Measurements from ENCODE around the gene LDB2.

The LDB2 gene

DNA sequence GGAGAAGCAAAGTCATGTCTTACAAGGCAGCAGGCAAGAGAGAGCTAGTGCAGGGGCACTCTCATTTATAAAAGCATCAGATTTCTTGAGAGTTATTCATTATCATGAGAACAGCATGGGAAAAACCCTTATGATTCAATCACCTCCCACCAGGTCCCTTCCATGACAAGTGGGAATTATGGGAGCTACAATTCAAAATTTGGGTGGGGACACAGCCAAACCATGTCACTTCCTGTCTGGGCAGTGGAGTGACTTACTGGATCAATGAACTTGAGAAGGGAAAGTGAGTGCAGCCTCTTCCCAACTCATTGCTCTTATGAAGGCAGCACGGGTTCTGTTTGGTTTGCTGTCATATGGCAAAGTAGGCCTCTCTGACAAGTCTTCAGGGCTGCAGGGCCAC, 410.4 kb downstream of the LDB2 start:
- no peak overlapping the region for H4K8ac ChIP-seq (ENCODE audit: low read depth, low read length)

DNA sequence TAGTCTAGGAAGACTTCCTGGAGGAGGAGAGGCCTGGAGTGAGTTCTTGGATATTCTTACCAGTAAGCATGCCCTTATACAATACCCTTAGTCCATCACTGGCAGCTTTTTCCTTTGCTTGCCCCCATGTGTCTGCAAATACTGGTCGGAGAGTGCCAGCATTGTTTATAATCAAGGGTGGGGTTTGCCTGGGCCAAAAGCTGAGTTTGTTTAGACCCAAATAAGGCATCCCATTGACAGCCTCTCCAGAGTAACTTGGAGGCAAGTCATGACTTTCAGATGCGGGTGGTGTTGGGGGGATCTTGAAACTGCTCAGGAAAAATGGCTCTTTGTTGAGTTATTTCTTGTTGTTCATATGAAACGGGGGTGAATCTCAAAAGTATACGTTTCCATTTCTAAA, 413.7 kb downstream of the LDB2 start:
- Histone ChIP-seq H3K18ac (ENCODE audit: low read length) (no peak overlapping the region), H3K9ac (ENCODE audit: low read length) (no peak overlapping the region), H4K5ac (ENCODE audit: low read length) (no peak overlapping the region), H3K4me3 (ENCODE audit: low read length) (no peak overlapping the region), H3K4me2 (ENCODE audit: low read length) (no peak overlapping the region), H3K36me3 (ENCODE audit: control insufficient read depth, insufficient read depth, low read length) (no peaks in the 10 kb centered on the region), H3K4me1 (ENCODE audit: control insufficient read depth, low read depth, low read length) (no peaks in the 10 kb centered on the region), H3K27ac (ENCODE audit: low read depth, low read length) (no peak overlapping the region), H3K79me2 (ENCODE audit: control insufficient read depth, insufficient read depth, low read length) (no peaks in the 10 kb centered on the region), H2BK5ac (ENCODE audit: low read length) (no peak overlapping the region), H4K8ac (ENCODE audit: low read depth, low read length) (no peak overlapping the region), H3K23ac (ENCODE audit: low read length) (no peak overlapping the region), H3K56ac (ENCODE audit: low read length) (no peak overlapping the region), H3K4ac (ENCODE audit: low read depth, low read length) (no peak overlapping the region), H3K79me1 (ENCODE audit: low read length) (no peaks in the 10 kb centered on the region), H3K27me3 (ENCODE audit: insufficient read depth, low read length, poor library complexity) (no peaks in the 10 kb centered on the region), H2AK5ac (ENCODE audit: low read length) (no peak overlapping the region), H2BK15ac (replicated peaks; ENCODE audit: low read depth) (no peak overlapping the region), H2BK120ac (ENCODE audit: low read depth, low read length) (no peak overlapping the region)
- DNase-seq = no peak
- WGBS (ENCODE audit: extremely low coverage, insufficient coverage, low lambda C conversion rate) = no CpG with 5 or more reads among the region's 4 CpGs

More for the DNA sequence above, 410.4 kb downstream of the LDB2 start:
- no peak overlapping the region for H2AK5ac ChIP-seq (ENCODE audit: low read length)
- no peaks in the 10 kb centered on the region for H3K27me3 ChIP-seq (ENCODE audit: insufficient read depth, low read length, poor library complexity)
- H3K4me3 ChIP-seq (ENCODE audit: low read length) = no peak overlapping the region
- H3K4ac ChIP-seq (ENCODE audit: low read depth, low read length) = no peak overlapping the region
- no peak overlapping the region for H3K56ac ChIP-seq (ENCODE audit: low read length)
- no peaks in the 10 kb centered on the region for H3K4me1 ChIP-seq (ENCODE audit: control insufficient read depth, low read depth, low read length)
- no peaks in the 10 kb centered on the region for H3K36me3 ChIP-seq (ENCODE audit: control insufficient read depth, insufficient read depth, low read length)
- H3K9ac ChIP-seq (ENCODE audit: low read length) = no peak overlapping the region
- no peak overlapping the region for H3K18ac ChIP-seq (ENCODE audit: low read length)
- no peak overlapping the region for H3K23ac ChIP-seq (ENCODE audit: low read length)
- H3K79me2 ChIP-seq (ENCODE audit: control insufficient read depth, insufficient read depth, low read length) = no peaks in the 10 kb centered on the region
- no peak overlapping the region for H2BK5ac ChIP-seq (ENCODE audit: low read length)
- H4K5ac ChIP-seq (ENCODE audit: low read length) = no peak overlapping the region
- no CpG with 5 or more reads among the region's 1 CpG for WGBS (ENCODE audit: extremely low coverage, insufficient coverage, low lambda C conversion rate)
- DNase-seq = no peak
- no peak overlapping the region for H3K27ac ChIP-seq (ENCODE audit: low read depth, low read length)
- H2BK120ac ChIP-seq (ENCODE audit: low read depth, low read length) = no peak overlapping the region
- no peak overlapping the region for H3K4me2 ChIP-seq (ENCODE audit: low read length)
- no peaks in the 10 kb centered on the region for H3K79me1 ChIP-seq (ENCODE audit: low read length)
- H2BK15ac ChIP-seq (replicated peaks; ENCODE audit: low read depth) = no peak overlapping the region

DNA sequence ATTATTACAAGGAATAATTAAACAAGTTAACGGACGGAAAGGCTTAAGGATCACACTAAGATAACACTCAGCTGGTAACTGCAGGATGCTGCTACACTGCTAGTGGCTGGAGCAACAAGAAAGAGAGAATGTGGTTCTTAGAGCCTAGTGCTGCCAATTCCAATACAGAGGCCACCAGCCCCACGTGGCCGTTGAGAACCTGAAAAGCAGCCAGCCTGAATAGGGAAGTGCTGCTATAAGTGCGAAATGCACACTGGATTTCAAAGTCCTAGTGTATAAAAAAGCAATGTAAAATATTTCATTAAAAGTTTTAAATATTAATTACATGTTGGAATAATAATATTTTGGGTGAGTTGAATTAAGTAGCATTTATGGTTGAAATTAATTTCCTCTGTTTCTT, 414.9 kb downstream of the LDB2 start:
- no CpG with 5 or more reads among the region's 5 CpGs for WGBS (ENCODE audit: extremely low coverage, insufficient coverage, low lambda C conversion rate)

DNA sequence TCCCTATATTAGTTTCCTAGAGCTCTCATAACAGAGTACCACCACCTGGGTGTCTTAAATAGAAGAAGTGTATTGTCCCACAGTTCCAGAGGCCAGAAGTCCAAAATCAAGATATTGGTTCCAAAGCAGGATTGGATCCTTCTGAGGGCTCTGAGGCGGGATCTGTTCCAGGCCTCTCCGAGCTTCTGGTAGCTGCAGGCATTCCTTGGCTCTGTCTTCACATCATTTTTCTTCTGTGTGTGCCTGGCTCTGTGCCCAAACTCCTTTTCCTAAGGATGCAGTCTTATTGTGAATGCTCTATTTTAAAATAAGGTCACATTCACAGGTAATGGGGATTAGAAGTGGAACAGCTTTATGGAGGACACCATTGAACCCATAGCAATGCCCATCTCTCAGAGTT, 418.4 kb downstream of the LDB2 start:
- H3K9ac ChIP-seq (ENCODE audit: low read length) = no peak overlapping the region
- no peaks in the 10 kb centered on the region for H3K36me3 ChIP-seq (ENCODE audit: control insufficient read depth, insufficient read depth, low read length)
- H3K4me3 ChIP-seq (ENCODE audit: low read length) = no peak overlapping the region
- H3K27me3 ChIP-seq (ENCODE audit: insufficient read depth, low read length, poor library complexity) = no peaks in the 10 kb centered on the region
- H3K79me2 ChIP-seq (ENCODE audit: control insufficient read depth, insufficient read depth, low read length) = no peaks in the 10 kb centered on the region
- H3K27ac ChIP-seq (ENCODE audit: low read depth, low read length) = no peak overlapping the region
- no peak overlapping the region for H4K8ac ChIP-seq (ENCODE audit: low read depth, low read length)
- no CpG with 5 or more reads among the region's 2 CpGs for WGBS (ENCODE audit: extremely low coverage, insufficient coverage, low lambda C conversion rate)
- no peak overlapping the region for H3K4ac ChIP-seq (ENCODE audit: low read depth, low read length)
- no peaks in the 10 kb centered on the region for H3K79me1 ChIP-seq (ENCODE audit: low read length)
- H3K4me1 ChIP-seq (ENCODE audit: control insufficient read depth, low read depth, low read length) = no peaks in the 10 kb centered on the region
- H4K5ac ChIP-seq (ENCODE audit: low read length) = no peak overlapping the region
- no peak for DNase-seq
- no peak overlapping the region for H3K18ac ChIP-seq (ENCODE audit: low read length)
- H2BK5ac ChIP-seq (ENCODE audit: low read length) = no peak overlapping the region
- no peak overlapping the region for H2BK120ac ChIP-seq (ENCODE audit: low read depth, low read length)
- H3K23ac ChIP-seq (ENCODE audit: low read length) = no peak overlapping the region
- no peak overlapping the region for H2BK15ac ChIP-seq (replicated peaks; ENCODE audit: low read depth)
- no peak overlapping the region for H2AK5ac ChIP-seq (ENCODE audit: low read length)
- no peak overlapping the region for H3K56ac ChIP-seq (ENCODE audit: low read length)
- H3K4me2 ChIP-seq (ENCODE audit: low read length) = no peak overlapping the region

More for the DNA sequence above, 414.9 kb downstream of the LDB2 start:
- Histone ChIP-seq H3K23ac (ENCODE audit: low read length) (no peak overlapping the region), H3K27me3 (ENCODE audit: insufficient read depth, low read length, poor library complexity) (no peaks in the 10 kb centered on the region), H3K56ac (ENCODE audit: low read length) (no peak overlapping the region), H3K4me3 (ENCODE audit: low read length) (no peak overlapping the region), H3K4me1 (ENCODE audit: control insufficient read depth, low read depth, low read length) (no peaks in the 10 kb centered on the region), H4K5ac (ENCODE audit: low read length) (no peak overlapping the region), H3K79me2 (ENCODE audit: control insufficient read depth, insufficient read depth, low read length) (no peaks in the 10 kb centered on the region), H3K4me2 (ENCODE audit: low read length) (no peak overlapping the region), H3K79me1 (ENCODE audit: low read length) (no peaks in the 10 kb centered on the region), H2BK15ac (replicated peaks; ENCODE audit: low read depth) (no peak overlapping the region), H3K9ac (ENCODE audit: low read length) (no peak overlapping the region), H3K18ac (ENCODE audit: low read length) (no peak overlapping the region), H3K36me3 (ENCODE audit: control insufficient read depth, insufficient read depth, low read length) (no peaks in the 10 kb centered on the region), H2BK5ac (ENCODE audit: low read length) (no peak overlapping the region), H3K4ac (ENCODE audit: low read depth, low read length) (no peak overlapping the region), H3K27ac (ENCODE audit: low read depth, low read length) (no peak overlapping the region), H2BK120ac (ENCODE audit: low read depth, low read length) (no peak overlapping the region), H4K8ac (ENCODE audit: low read depth, low read length) (no peak overlapping the region), H2AK5ac (ENCODE audit: low read length) (no peak overlapping the region)
- no peak for DNase-seq

DNA sequence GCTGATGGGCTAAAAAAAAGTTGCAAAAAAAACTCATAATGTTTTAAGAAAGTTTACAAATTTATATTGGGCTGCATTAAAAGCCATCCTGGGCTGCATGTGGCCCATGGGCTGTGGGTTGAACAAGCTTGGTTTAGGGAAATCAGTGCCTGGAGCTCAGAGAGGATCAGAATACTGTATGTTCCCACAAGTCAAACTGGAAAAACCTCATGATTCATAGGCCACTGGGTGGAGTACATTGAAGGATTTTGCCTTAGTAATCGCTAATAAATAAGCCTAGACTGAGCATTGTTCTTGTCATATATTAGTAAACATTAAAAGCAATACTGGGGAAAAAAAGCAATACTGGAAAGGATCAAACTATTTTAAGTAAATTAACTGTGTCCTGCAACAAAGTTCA, 425.9 kb downstream of the LDB2 start:
- no peaks in the 10 kb centered on the region for H3K79me1 ChIP-seq (ENCODE audit: low read length)
- no peaks in the 10 kb centered on the region for H3K79me2 ChIP-seq (ENCODE audit: control insufficient read depth, insufficient read depth, low read length)
- no peak overlapping the region for H4K8ac ChIP-seq (ENCODE audit: low read depth, low read length)
- H3K27me3 ChIP-seq (ENCODE audit: insufficient read depth, low read length, poor library complexity) = no peaks in the 10 kb centered on the region
- no peak overlapping the region for H4K5ac ChIP-seq (ENCODE audit: low read length)
- H3K4me1 ChIP-seq (ENCODE audit: control insufficient read depth, low read depth, low read length) = no peaks in the 10 kb centered on the region
- H3K23ac ChIP-seq (ENCODE audit: low read length) = no peak overlapping the region
- H3K9ac ChIP-seq (ENCODE audit: low read length) = no peak overlapping the region
- H3K27ac ChIP-seq (ENCODE audit: low read depth, low read length) = no peak overlapping the region
- no peak overlapping the region for H2AK5ac ChIP-seq (ENCODE audit: low read length)
- no peak overlapping the region for H2BK120ac ChIP-seq (ENCODE audit: low read depth, low read length)
- no peak for DNase-seq
- H3K4ac ChIP-seq (ENCODE audit: low read depth, low read length) = no peak overlapping the region
- no peak overlapping the region for H3K4me3 ChIP-seq (ENCODE audit: low read length)
- no peak overlapping the region for H3K4me2 ChIP-seq (ENCODE audit: low read length)
- H3K36me3 ChIP-seq (ENCODE audit: control insufficient read depth, insufficient read depth, low read length) = no peaks in the 10 kb centered on the region
- no peak overlapping the region for H2BK5ac ChIP-seq (ENCODE audit: low read length)
- WGBS (ENCODE audit: extremely low coverage, insufficient coverage, low lambda C conversion rate) = no CpG with 5 or more reads among the region's 1 CpG
- no peak overlapping the region for H2BK15ac ChIP-seq (replicated peaks; ENCODE audit: low read depth)
- H3K56ac ChIP-seq (ENCODE audit: low read length) = no peak overlapping the region
- no peak overlapping the region for H3K18ac ChIP-seq (ENCODE audit: low read length)

DNA sequence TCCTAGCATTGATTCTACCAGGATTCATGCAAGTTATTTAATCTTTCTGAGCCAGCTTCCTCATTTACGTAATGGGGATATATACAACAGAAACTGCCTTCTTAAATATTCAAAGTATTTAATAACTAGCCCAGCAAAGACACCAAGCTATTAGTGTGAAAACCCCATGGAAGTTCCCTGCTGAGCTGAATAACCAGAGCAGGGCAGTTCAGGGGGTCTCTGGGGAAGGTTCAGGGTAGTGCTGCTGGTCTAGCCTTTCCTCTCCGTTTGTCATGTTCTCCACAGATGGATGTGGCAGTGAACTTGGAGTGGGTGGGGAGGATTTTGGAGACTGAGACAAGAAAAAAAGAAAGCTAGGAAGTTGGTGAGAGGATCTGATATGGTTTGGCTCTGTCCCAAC, 431.4 kb downstream of the LDB2 start:
- no peak overlapping the region for H2BK120ac ChIP-seq (ENCODE audit: low read depth, low read length)
- no peak overlapping the region for H3K9ac ChIP-seq (ENCODE audit: low read length)
- no peaks in the 10 kb centered on the region for H3K4me1 ChIP-seq (ENCODE audit: control insufficient read depth, low read depth, low read length)
- H3K23ac ChIP-seq (ENCODE audit: low read length) = no peak overlapping the region
- H3K27me3 ChIP-seq (ENCODE audit: insufficient read depth, low read length, poor library complexity) = no peaks in the 10 kb centered on the region
- WGBS (ENCODE audit: extremely low coverage, insufficient coverage, low lambda C conversion rate) = no CpG with 5 or more reads among the region's 2 CpGs
- no peak overlapping the region for H4K5ac ChIP-seq (ENCODE audit: low read length)
- H3K56ac ChIP-seq (ENCODE audit: low read length) = no peak overlapping the region
- no peaks in the 10 kb centered on the region for H3K79me1 ChIP-seq (ENCODE audit: low read length)
- no peak overlapping the region for H3K4me3 ChIP-seq (ENCODE audit: low read length)
- no peak overlapping the region for H3K27ac ChIP-seq (ENCODE audit: low read depth, low read length)
- no peak overlapping the region for H2BK5ac ChIP-seq (ENCODE audit: low read length)
- H2BK15ac ChIP-seq (replicated peaks; ENCODE audit: low read depth) = no peak overlapping the region
- no peak overlapping the region for H3K18ac ChIP-seq (ENCODE audit: low read length)
- H3K4me2 ChIP-seq (ENCODE audit: low read length) = no peak overlapping the region
- no peak overlapping the region for H2AK5ac ChIP-seq (ENCODE audit: low read length)
- no peak for DNase-seq
- H3K4ac ChIP-seq (ENCODE audit: low read depth, low read length) = no peak overlapping the region
- H4K8ac ChIP-seq (ENCODE audit: low read depth, low read length) = no peak overlapping the region
- H3K79me2 ChIP-seq (ENCODE audit: control insufficient read depth, insufficient read depth, low read length) = no peaks in the 10 kb centered on the region
- no peaks in the 10 kb centered on the region for H3K36me3 ChIP-seq (ENCODE audit: control insufficient read depth, insufficient read depth, low read length)

Data from mesendoderm (in vitro differentiated cells).